Activated CD8-positive, alpha-beta memory T cell treated with anti-CD3 and anti-CD28 coated beads, Interleukin-2, amount 50 U/mL, for 1 hour (primary cell): ENCODE measurements around the gene ACY1.
"Not testable (repeated sequence)": the region's sequence is repeated elsewhere in the genome, so short reads cannot be mapped to it uniquely, and the experiment has no call there.

ENCODE experiments used
- DNase-seq: peaks from one replicate; pipeline ENCODE4 v3.0.0-alpha.2; 2020; ENCODE audit errors: extremely low read depth

The ACY1 gene

DNA sequence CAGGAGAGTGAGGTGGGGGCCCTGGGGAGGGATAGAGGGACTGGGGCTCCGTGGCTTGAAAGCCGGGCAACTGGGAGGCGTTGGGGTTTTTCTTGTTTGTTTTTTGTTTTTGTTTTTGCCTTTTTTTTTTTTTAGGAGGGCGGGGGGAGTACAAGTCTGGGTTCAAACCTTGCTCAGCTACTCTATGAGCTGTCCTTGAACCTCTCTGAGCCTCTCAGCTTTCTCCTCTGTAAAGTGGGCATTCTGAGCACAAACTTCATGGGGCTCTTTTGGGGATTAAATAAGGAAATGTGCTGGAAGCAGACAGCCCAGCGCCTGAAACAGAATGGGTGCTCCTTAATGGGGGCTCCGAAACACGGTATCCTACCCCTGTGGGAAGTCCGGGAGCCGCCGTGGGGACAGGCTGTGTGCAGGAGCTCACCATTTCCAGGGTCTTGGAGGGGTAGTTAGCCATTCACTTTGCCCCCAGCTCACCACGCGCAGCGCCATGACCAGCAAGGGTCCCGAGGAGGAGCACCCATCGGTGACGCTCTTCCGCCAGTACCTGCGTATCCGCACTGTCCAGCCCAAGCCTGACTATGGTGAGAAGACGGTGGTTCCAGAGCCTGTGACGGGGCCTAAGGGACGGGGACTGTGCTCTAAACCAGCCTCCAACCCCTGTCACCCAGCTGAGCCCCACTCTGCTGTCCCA lies 388 bp downstream of the ACY1 start:
- no peak for DNase-seq

DNA sequence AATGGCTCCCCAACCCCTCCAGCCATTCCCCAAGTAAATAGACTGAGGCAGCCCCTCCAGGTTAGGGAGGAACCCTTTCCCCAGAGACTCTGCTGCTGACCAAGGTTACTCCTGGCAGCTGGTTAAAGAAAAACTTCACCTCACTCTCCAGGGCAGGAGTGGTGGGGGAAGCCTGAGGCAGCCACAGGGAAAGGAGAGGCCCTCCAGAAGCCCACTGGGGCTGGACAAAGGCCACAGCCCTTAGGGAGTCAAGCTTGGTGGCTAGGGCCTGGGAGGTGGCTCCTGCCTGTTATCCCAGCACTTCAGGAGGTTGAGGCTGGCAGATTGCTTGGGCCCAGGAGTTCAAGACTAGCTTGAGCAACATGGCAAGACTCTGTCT lies 923 bp downstream of the ACY1 start:
- no peak for DNase-seq

DNA sequence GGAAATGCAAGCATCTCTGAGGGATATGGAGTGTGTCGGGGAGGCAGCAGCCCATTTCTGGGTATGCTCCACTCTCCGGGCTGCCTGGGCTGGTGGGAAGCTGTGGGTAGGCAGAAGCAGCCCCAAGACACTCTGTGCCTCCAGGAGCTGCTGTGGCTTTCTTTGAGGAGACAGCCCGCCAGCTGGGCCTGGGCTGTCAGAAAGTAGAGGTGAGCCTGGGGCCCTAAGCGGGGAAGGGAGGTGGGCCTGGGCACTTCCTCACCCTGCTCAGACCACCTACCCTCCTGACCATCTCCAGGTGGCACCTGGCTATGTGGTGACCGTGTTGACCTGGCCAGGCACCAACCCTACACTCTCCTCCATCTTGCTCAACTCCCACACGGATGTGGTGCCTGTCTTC lies 1.7 kb downstream of the ACY1 start:
- DNase-seq: no peak

DNA sequence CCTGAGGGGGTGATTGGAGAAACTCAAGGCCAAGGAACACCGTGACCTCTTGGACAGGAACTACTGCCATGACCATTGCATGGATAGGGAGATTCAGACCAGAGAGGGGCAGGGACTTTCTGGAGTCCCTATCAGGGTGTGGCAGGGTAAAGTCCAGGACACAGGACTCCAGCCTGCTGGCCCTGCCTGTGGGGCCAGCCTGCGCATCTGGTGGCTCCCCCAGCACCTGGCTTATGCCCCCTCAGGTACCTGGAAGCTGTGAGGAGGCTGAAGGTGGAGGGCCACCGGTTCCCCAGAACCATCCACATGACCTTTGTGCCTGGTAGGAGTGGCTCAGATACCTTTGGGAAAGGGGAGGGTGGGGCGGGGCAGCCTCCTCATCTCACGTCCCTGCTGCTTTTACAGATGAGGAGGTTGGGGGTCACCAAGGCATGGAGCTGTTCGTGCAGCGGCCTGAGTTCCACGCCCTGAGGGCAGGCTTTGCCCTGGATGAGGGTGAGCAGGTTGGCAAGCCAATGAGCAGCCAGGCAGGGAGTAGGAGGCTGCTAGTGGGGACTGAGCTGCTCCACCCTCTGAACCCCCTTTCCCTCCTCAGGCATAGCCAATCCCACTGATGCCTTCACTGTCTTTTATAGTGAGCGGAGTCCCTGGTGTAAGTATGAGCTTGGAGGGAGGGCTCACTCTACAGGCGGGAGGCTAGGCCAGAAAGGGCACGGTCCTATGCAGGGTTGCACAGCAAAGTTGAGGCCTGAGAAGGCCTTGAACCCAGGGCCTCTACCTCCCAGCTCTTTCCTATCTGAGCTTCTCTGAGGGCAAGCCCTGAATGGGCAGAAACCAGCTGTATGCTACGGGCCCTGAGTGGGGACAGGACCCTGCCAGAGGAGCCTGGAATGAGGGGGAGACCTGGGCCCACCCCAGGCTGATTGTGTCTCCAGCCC lies 2.9 kb downstream of the ACY1 start:
- DNase-seq: no peak

DNA sequence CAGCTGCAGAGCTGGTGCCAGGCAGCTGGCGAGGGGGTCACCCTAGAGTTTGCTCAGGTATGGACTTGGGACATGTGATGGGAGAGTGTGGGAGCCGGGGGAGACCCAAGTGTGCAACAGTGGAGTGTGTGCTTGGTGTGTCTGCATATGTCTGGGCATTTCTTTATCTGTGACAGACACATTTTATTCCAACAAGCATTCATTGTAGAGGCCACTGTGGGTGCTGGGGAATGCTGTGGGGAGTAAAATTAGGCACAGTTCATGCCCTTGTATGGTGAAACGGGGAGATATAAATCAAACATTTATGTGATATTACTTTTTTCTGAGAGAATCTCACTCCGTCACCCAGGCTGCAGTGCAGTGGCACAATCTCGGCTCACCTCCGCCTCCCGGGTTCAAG lies 4.2 kb downstream of the ACY1 start:
- no peak for DNase-seq

DNA sequence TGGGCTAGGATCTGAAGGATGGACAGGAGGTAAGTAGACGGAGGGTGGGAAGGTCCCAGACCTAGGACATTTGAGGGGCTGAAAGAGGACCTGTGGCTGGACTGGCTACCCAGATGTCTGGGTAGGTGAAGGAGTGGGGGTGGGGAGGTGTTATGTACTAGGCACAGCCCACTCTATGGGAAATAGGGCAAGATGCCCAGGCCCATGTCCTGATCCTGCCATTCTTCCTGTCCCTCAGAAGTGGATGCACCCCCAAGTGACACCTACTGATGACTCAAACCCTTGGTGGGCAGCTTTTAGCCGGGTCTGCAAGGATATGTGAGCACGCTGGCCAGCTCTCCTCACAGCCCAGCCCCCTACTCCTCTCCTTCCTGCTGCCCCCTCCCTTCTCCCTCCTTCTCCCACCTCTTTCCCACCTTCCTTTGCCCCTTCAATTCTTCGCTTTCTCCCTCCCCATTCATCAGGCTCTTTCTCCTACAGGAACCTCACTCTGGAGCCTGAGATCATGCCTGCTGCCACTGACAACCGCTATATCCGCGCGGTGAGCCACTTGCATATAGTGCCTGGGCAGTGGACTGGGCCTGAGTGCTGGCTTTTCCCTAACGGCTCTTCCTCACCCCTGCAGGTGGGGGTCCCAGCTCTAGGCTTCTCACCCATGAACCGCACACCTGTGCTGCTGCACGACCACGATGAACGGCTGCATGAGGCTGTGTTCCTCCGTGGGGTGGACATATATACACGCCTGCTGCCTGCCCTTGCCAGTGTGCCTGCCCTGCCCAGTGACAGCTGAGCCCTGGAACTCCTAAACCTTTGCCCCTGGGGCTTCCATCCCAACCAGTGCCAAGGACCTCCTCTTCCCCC lies 5.2 kb downstream of the ACY1 start:
- no peak for DNase-seq

DNA sequence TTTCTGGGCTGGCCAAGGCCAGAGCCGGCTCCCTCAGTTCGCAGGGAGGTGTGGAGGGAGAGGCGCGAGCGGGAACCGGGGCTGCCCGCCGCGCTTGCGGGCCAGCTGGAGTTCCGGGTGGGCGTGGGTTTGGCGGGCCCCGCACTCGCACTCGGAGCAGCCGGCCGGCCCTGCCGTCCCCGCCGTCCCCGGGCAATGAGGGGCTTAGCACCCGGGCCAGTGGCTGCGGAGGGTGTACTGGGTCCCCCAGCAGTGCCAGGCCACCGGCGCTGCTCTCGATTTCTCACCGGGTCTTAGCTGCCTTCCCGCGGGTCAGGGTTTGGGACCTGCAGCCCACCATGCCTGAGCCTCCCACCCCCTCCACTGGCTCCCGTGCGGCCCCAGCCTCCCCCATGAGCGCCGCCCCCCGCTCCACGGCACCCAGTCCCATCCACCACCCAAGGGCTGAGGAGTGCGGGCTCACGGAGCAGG lies 7.2 kb downstream of the ACY1 start:
- DNase-seq: not testable (repeated sequence)

DNA sequence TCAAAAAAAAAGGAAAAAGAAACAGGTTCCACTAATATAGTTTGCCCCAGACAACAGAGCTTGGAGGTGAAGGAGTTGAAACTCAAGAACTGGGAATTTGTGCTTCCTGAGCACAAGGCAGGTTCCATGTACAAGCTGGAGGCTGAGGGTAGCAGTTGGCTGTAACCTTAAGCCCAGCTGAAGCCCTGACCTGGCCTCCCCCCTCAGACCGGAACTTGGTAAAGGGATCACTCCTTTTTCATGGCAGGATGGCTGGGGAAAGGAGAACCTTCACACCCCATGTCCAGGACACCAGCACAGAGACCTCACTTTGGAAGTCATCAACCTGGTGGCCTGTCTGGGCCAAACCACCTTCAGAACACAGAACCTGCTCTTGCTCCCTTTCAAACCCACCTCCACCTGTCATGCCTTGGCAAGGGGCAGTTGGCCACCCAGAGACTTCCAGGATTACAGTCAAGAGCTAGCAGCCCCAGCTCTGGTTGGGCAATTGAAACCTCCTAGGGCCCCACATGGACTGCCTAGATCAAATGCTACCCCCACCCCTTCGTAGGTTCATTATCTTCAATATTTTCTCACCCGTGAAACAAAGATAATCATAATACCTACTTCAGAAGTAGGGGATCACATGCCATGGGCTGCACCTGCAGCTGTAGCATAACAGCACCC lies 8.8 kb downstream of the ACY1 start:
- no peak for DNase-seq

DNA sequence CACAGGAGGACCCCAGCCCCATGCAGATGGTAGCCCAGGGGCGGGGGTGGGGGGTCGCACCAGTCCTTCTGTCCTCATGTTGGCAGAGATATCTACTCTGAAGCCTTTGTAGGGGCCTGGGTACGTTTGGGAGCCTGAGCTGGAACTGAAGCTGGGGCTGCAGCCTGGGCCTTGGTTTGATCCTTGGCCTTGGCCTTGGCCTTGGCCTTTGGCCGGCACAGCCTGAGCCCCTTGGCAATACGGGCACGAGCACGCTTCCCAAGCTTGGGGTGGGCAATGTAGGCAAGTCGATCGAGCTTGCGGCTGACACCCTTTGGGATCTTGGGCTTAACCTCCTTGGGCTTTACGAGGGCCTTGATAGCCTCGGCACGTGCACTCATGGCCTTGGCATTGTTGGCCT lies 10.3 kb downstream of the ACY1 start:
- not testable (repeated sequence) for DNase-seq

DNA sequence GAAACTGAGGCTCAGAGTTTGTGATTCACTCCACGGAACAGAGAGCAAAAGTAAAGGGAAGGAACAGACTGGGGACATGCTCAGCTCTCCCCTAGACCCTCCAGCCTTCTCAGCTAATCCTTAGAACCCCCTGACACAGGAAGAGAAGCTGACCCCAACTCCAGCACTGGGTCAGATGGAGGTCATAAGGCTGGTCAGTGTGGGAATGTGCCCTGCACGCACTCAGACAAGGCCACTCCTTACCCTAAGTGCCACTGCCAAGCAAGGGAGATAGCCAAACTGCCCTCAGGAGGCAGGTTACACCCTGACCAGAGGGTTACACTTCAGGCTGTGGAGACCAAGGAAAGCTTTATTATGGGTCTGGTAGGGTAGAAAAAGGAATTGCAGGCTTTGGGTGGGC lies 11.2 kb downstream of the ACY1 start:
- no peak for DNase-seq

DNA sequence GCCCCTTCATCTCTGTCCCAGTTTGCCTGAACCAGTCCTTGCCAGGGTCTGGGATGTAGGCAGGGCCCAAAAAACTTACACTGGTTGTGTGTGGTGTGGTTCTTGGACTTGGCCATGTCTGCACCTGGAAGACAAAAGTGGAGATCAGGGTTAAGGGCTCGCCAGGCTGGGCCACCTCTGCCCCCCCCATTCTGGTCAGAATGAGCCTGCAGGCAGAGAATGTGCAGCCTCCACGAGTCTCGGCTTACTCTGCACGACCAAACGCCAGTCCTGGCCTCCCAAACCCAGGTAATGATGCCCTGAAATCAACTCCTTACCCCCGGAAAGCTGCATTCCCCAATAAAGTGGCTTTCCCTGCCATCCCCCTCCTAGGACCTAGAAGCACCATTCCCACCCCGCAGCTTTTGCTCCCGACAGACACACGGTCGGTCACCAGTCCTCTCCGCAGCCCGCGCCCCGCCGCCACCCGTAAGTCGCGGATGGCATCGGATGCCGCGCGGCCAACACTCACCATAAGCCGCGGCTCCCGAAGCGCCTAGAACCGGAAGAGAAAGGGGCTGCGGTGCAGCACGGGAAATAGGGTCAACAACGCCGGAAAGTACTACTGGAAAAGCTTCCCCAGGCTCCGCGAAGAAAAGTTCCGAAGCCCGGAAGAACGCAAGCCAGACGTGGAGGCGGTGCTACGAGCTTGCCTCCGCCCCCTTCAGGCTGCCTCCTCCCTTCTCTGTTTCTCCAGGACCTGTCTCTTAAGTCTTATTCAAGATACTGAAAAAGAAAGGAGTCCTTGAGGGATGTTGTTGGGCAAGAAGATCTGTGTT lies 12.2 kb downstream of the ACY1 start, which contains the start of gene RPL29:
RPL29 (minus strand) TSS at position 550 of the 818 bp plus-strand sequence; CDS start at position 116, 434 bp downstream.
- DNase-seq: peak; percentile 76

DNA sequence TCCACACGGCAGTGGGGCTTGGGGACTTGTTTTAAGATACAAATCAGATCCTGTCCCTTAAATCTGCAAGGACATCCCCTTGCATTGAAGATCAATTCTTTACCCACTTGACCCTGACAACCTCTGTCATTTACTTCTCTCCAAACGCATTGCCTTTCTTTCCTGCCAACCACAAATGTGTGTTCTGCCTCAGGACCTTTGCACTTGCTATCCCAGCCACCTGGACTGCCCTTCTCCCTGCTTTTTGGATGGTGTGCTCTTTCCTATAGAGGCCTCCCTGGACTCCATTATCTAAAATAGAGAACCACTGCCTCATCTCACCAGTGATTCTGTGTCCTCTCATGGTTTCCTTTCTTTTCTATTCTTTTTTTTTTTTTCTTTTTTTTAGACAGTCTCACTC lies 13.8 kb downstream of the ACY1 start:
- DNase-seq: no peak

DNA sequence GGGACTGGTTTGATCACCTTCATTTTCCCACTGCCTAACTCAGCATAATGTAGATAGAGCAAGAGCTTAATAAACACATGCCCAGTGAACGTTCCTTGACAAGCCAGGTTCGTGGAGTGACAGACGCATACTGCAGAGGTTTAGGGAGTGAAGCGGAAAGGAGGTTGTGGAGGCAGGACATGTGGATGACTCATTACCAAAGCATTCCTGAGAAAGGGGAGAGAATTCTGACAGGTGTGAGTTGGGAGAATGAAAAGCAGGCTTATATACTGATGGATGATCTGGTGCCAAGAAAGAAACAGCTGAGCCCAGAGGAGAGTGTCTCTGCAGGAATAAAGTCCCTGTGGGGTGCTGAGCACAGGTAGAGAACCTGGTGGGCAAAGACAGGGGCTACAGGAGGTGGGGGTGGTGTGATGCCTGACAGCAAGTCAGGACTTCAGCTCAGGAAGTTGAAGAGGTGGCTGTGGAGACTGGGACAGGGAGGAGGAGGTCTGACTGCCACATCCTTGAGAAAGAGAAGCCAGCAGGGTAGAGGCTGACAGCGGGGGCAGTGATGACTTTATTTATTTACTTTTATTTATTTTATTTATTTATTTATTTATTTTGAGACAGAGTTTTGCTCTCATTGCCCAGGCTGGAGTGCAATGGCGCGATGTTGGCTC lies 14.7 kb downstream of the ACY1 start:
- DNase-seq: no peak

DNA sequence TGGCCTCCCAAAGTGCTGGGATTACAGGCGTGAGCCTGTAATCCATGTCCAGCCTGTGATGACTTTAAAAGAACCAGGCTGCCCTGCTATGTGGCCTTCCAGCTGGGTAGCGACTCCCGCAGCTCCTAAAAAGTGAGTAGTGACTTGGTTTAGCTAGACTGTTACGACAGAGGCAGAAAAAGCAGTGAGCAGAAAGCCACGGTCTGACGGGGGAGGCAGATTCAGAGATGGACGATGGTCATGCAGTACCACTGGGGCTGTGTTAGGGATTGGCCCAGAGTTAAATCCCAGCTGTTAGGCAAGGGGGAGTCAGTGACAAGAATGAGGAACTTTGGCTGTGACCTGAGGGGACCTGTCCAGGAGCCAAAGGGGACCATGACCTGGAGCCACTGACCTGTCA lies 15.4 kb downstream of the ACY1 start:
- no peak for DNase-seq

DNA sequence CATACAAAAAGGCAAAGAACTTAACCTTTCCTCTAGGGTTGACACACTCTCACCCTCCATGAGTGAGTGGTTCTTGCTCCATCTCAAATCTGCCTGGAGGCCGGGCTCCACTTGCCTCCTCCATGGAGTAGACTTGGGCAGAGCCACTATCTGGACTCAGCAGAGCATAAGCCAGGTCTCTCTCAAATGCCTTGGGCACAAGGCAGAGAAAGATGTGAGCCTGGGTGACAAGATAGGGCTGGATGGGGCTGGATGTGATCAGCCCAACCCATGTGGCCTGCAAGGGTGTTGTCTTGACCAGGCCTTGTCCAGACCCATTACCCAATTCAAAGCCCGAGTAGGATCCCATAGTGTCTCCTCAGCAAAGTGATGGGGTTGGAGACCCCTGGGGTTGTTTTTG lies 16.5 kb downstream of the ACY1 start:
- DNase-seq: no peak

DNA sequence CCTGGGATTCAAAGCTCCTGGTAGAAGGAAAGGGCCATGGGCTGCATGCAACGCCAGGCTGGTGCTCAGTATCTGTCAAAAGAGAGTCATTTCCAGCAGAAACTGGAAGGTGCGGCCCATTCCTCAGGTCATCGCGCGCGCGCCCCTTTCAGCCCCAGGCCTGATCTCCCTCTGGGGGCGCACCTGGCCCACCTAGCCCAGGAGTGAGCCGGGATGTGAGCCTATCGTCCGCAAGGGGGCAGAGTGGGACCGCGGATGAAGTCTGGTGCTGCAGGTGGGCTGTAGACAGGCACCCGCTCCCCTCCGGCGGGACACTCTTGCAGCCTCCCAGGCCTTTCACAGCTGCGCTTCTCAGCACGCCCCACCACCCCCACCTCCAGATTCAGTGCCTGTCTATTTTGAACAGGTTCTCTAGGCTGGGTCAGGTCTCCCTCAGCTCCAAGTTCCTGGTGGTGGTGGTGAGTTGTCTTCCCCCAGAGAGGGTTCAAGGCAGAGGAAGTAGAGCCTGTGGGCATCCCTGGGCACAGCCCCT lies 18.2 kb downstream of the ACY1 start:
- DNase-seq: peak; percentile 74

DNA sequence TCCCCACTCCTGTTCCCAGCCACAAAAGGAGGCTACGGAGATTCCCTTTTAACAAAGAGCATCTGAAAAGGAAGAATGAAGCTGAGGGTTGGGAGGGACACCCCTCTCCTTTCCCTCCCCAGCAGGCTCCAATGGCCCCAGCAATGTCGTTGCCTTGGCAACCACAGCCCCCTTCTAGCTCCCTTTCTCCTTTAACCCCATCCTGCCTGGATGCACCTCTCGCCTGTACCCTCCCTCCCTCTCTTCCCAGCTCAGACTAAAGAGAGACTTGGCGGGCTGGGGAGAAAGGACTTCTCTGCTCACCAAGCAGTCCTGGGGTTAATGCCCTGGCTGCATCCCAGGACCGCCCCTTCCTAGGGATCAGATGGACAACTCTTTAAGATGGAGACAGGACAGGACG lies 19.4 kb downstream of the ACY1 start:
- no peak for DNase-seq

DNA sequence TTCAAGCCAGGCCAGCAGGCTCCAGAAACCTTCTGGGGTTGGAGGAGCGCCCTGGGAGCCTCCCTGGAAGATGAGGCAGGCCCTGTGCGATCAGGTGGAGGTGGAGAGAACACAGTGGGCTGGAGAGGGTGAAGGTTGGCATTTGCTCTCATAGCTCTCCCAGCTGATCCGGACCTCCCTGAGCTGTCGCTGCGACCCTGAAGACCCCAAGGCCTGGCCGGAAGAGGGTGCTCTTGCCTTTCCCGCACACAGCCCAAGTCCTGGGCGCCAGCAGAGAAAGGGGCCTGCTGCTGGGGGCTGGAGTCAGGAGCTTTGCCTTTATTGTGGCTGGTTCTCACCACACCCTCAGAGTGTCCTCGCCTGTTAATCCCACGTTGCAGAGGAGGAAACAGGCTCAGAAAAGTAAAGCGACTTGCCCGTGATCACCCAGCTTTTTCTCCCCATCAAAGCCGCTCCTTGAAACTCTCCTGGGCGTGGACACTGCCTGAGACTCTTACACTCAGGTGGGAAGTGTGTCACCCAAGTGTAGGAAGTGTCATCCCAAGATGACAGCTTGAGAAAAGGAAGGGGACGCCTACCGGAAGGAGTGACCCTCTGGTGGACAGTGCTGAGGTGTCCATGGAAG lies 20.9 kb downstream of the ACY1 start:
- DNase-seq: no peak

DNA sequence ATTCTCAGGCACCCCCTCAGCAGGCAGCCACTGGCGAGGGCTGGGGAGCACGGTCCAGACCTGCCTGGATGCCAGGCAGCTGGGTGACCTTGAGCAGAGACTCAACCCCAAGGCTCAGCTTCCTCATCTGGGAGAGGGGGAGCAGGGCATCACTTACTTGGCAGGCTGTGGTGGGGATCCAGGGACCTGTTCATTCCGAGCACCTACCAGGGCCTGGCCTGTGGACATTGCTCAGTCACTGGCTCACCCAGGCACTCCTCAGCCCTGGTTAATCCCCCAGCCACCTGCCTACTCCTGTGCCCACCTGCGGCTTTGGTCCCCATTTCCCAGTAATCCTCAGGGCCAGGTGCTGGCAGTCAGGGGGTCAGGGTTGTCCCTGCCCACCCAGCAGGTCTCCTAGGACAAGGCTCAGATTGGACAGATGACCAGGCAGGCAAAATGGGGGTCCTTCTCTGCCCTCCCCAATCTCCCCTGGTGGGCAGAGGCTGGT lies 21.6 kb downstream of the ACY1 start:
- DNase-seq: no peak
